ENCODE data around the gene JDP2. TPM values are rescaled to one million over a fixed set of nuclear protein-coding genes. Genes with fewer than 3 reads are reported as not detected.
A peak's percentile ranks its signal among the peaks of the same experiment; 100 is the strongest.

The JDP2 gene
- total RNA-seq, 1 donor from 2014 or later = 79.5 TPM

- H3K27ac ChIP-seq (ENCODE audit: low read depth, low read length) = no peak overlapping the region
- H3K36me3 Mint-ChIP-seq (ENCODE audit: low read depth, unreplicated experiment) = peaks cover 40% of the 10 kb centered on the region
- H3K27me3 ChIP-seq (ENCODE audit: insufficient read depth, low read length) = no peaks in the 10 kb centered on the region
- no peak for FAIRE-seq
- H4K20me1 ChIP-seq (ENCODE audit: insufficient read depth, low read length) = peaks cover 62% of the 10 kb centered on the region
- no peak overlapping the region for H3K27ac Mint-ChIP-seq (ENCODE audit: unreplicated experiment)
- no peak for DNase-seq (ENCODE audit: low read depth)
- H3K9me3 ChIP-seq (ENCODE audit: insufficient read depth, low read depth, low read length) = no peaks in the 10 kb centered on the region
- peaks cover 23% of the 10 kb centered on the region for H3K79me2 ChIP-seq (ENCODE audit: insufficient read depth, low read length)
- H3K9ac ChIP-seq (ENCODE audit: low read length) = no peak overlapping the region
- no peak overlapping the region for H3K4me2 ChIP-seq (ENCODE audit: low read length)
- H3K27me3 Mint-ChIP-seq (ENCODE audit: low read depth, unreplicated experiment) = no peaks in the 10 kb centered on the region
- H3K4me3 ChIP-seq (ENCODE audit: insufficient read depth, low read depth, low read length) = no peak overlapping the region
- H3K4me1 ChIP-seq (ENCODE audit: insufficient read depth, low read length) = peaks cover 19% of the 10 kb centered on the region
- no peak overlapping the region for H2AFZ ChIP-seq (ENCODE audit: low read depth, low read length)
- TF ChIP-seq CTCF (IDR thresholded peaks at IDR 0.05; ENCODE audit: insufficient read depth, low read depth, low read length) = no peak
- no peak for TF ChIP-seq EZH2 (IDR thresholded peaks at IDR 0.05; ENCODE audit: insufficient read depth, low read length)
- peaks cover 59% of the 10 kb centered on the region for H3K4me1 Mint-ChIP-seq (ENCODE audit: low read depth, unreplicated experiment)
- H3K4me3 Mint-ChIP-seq (ENCODE audit: unreplicated experiment) = peak overlapping the region; percentile 64
- H3K9me3 Mint-ChIP-seq (ENCODE audit: unreplicated experiment) = no peaks in the 10 kb centered on the region
- no peaks in the 10 kb centered on the region for H3K36me3 ChIP-seq (ENCODE audit: insufficient read depth, low read length)
Observed at GRCh38 chr14:75431827-75432226, 4.0 kb downstream of the JDP2 start.

- Histone ChIP-seq H3K4me1 (ENCODE audit: insufficient read depth, low read length) (peaks cover 15% of the 10 kb centered on the region), H3K79me2 (ENCODE audit: insufficient read depth, low read length) (peaks cover 23% of the 10 kb centered on the region), H3K9ac (ENCODE audit: low read length) (no peak overlapping the region), H2AFZ (ENCODE audit: low read depth, low read length) (no peak overlapping the region), H3K27me3 (ENCODE audit: insufficient read depth, low read length) (no peaks in the 10 kb centered on the region), H3K4me2 (ENCODE audit: low read length) (no peak overlapping the region), H3K27ac (ENCODE audit: low read depth, low read length) (no peak overlapping the region), H3K9me3 (ENCODE audit: insufficient read depth, low read depth, low read length) (no peaks in the 10 kb centered on the region), H3K36me3 (ENCODE audit: insufficient read depth, low read length) (peaks cover 1% of the 10 kb centered on the region), H4K20me1 (ENCODE audit: insufficient read depth, low read length) (peaks cover 67% of the 10 kb centered on the region), H3K4me3 (ENCODE audit: insufficient read depth, low read depth, low read length) (no peak overlapping the region)
- H3K4me3 Mint-ChIP-seq (ENCODE audit: unreplicated experiment) = peak overlapping the region; percentile 27
- FAIRE-seq (no peak), DNase-seq (ENCODE audit: low read depth) (no peak)
- TF ChIP-seq EZH2 (IDR thresholded peaks at IDR 0.05; ENCODE audit: insufficient read depth, low read length) (no peak), CTCF (IDR thresholded peaks at IDR 0.05; ENCODE audit: insufficient read depth, low read depth, low read length) (no peak)
- peaks cover 57% of the 10 kb centered on the region for H3K4me1 Mint-ChIP-seq (ENCODE audit: low read depth, unreplicated experiment)
- H3K9me3 Mint-ChIP-seq (ENCODE audit: unreplicated experiment) = no peaks in the 10 kb centered on the region
- peak overlapping the region; percentile 18 for H3K27ac Mint-ChIP-seq (ENCODE audit: unreplicated experiment)
- no peaks in the 10 kb centered on the region for H3K27me3 Mint-ChIP-seq (ENCODE audit: low read depth, unreplicated experiment)
- peaks cover 40% of the 10 kb centered on the region for H3K36me3 Mint-ChIP-seq (ENCODE audit: low read depth, unreplicated experiment)
Observed at GRCh38 chr14:75432411-75432810, 4.6 kb downstream of the JDP2 start.

- no peak overlapping the region for H3K9ac ChIP-seq (ENCODE audit: low read length)
- Mint-ChIP-seq H3K27me3 (ENCODE audit: low read depth, unreplicated experiment) (no peaks in the 10 kb centered on the region), H3K4me3 (ENCODE audit: unreplicated experiment) (peak overlapping the region; percentile 56), H3K36me3 (ENCODE audit: low read depth, unreplicated experiment) (peaks cover 44% of the 10 kb centered on the region), H3K4me1 (ENCODE audit: low read depth, unreplicated experiment) (peaks cover 57% of the 10 kb centered on the region), H3K27ac (ENCODE audit: unreplicated experiment) (peak overlapping the region; percentile 22), H3K9me3 (ENCODE audit: unreplicated experiment) (no peaks in the 10 kb centered on the region)
- H3K79me2 ChIP-seq (ENCODE audit: insufficient read depth, low read length) = peaks cover 23% of the 10 kb centered on the region
- no peak overlapping the region for H3K27ac ChIP-seq (ENCODE audit: low read depth, low read length)
- H3K4me3 ChIP-seq (ENCODE audit: insufficient read depth, low read depth, low read length) = no peak overlapping the region
- H4K20me1 ChIP-seq (ENCODE audit: insufficient read depth, low read length) = peaks cover 67% of the 10 kb centered on the region
- FAIRE-seq = peak; percentile 47
- DNase-seq (ENCODE audit: low read depth) = no peak
- TF ChIP-seq EZH2 (IDR thresholded peaks at IDR 0.05; ENCODE audit: insufficient read depth, low read length) = no peak
- no peak for TF ChIP-seq CTCF (IDR thresholded peaks at IDR 0.05; ENCODE audit: insufficient read depth, low read depth, low read length)
- H3K4me1 ChIP-seq (ENCODE audit: insufficient read depth, low read length) = peaks cover 12% of the 10 kb centered on the region
- H3K36me3 ChIP-seq (ENCODE audit: insufficient read depth, low read length) = peaks cover 3% of the 10 kb centered on the region
- H3K4me2 ChIP-seq (ENCODE audit: low read length) = no peak overlapping the region
- no peak overlapping the region for H2AFZ ChIP-seq (ENCODE audit: low read depth, low read length)
- H3K27me3 ChIP-seq (ENCODE audit: insufficient read depth, low read length) = no peaks in the 10 kb centered on the region
- no peaks in the 10 kb centered on the region for H3K9me3 ChIP-seq (ENCODE audit: insufficient read depth, low read depth, low read length)
Observed at GRCh38 chr14:75433631-75434071, 5.8 kb downstream of the JDP2 start.
